B cell (primary cell): ENCODE measurements around the gene MCM10.

Source experiments
- CTCF ChIP-seq: fragments of 200-600 bp; IDR thresholded peaks from one replicate; pipeline ENCODE4 v1.8.0; 2022; ENCODE audit warnings: antibody characterized with exemption, mild to moderate bottlenecking
- EZH2 ChIP-seq: IDR thresholded peaks from 2 replicates; pipeline ENCODE4 v1.6.1; 2012; ENCODE audit warnings: borderline replicate concordance, low read depth, mild to moderate bottlenecking, moderate library complexity, low read length; ENCODE audit not compliant: insufficient read depth, poor library complexity, severe bottlenecking

GRCh38 chr10:13113544-13113943 lies 47.8 kb upstream of the MCM10 start:
- TF ChIP-seq EZH2, result no peak
- TF ChIP-seq CTCF, result no peak
